Measurements from ENCODE around the gene FBXO33. TPM values are rescaled to one million over a fixed set of nuclear protein-coding genes. Genes with fewer than 3 reads are reported as not detected.
"Not testable (repeated sequence)": the region's sequence is repeated elsewhere in the genome, so short reads cannot be mapped to it uniquely, and the experiment has no call there.

Gene FBXO33
- total RNA-seq, 2 experiments from 2014 or later, result 94.6 to 97.4 TPM

DNA sequence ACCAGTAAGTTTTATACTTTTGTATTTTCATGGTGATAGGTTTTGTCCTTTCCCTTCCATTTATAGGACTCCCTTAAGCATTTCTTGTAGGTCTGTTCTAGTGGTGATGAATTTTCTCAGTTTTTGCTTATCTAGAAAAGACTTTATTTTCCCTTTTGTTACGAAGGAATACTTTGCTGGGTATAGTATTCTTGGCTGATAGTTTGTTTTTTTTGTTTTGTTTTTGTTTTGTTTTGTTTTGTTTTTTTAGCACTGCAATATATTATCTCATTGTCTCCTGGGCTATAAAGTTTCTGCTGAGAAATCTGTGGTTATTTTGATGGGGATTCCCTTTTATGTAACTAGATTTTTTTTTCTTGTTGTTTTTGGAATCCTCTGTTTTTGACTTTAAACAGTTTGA lies 67.7 kb downstream of the FBXO33 start:
- no peaks in the 10 kb centered on the region for H3K27me3 Mint-ChIP-seq
- intact Hi-C loops (cut with DNase I, micrococcal nuclease), result no loop called here
- no peaks in the 10 kb centered on the region for H3K4me1 Mint-ChIP-seq (ENCODE audit: low read depth)
- H3K27me3 ChIP-seq (ENCODE audit: control insufficient read depth in 1 of 2, insufficient read depth in 2 of 2, low read length in 2 of 2), result no peaks in the 10 kb centered on the region
- peaks cover 82% of the 10 kb centered on the region for H3K36me3 Mint-ChIP-seq (ENCODE audit: low read depth)
- H3K27ac Mint-ChIP-seq, result no peak overlapping the region
- H3K4me3 ChIP-seq (ENCODE audit: low read length), result no peak overlapping the region
- ATAC-seq (ENCODE audit: poor library complexity), result no peak
- no peak overlapping the region for H3K27ac ChIP-seq (ENCODE audit: low read depth in 1 of 2, low read length in 2 of 2)
- peaks cover 11% of the 10 kb centered on the region for H3K9me3 Mint-ChIP-seq
- H3K9me3 ChIP-seq (ENCODE audit: control insufficient read depth in 1 of 2, insufficient read depth in 1 of 2, low read length in 2 of 2), result peaks cover 19 to 26% of the 10 kb centered on the region in 2 experiments
- CTCF ChIA-PET, result no interaction called here
- no peaks in the 10 kb centered on the region for H3K4me1 ChIP-seq (ENCODE audit: insufficient read depth, low read length)
- peaks cover 18% of the 10 kb centered on the region for H3K36me3 ChIP-seq (ENCODE audit: insufficient read depth, low read length)
- POLR2A ChIA-PET, result interaction anchor here (0.8 kb wide), 1 partner anchor 250 kb away, joined by 3 read pairs; the partner anchor contains the start of gene GEMIN2
- no peak overlapping the region for H3K4me3 Mint-ChIP-seq
- TF ChIP-seq, protein P1, sequence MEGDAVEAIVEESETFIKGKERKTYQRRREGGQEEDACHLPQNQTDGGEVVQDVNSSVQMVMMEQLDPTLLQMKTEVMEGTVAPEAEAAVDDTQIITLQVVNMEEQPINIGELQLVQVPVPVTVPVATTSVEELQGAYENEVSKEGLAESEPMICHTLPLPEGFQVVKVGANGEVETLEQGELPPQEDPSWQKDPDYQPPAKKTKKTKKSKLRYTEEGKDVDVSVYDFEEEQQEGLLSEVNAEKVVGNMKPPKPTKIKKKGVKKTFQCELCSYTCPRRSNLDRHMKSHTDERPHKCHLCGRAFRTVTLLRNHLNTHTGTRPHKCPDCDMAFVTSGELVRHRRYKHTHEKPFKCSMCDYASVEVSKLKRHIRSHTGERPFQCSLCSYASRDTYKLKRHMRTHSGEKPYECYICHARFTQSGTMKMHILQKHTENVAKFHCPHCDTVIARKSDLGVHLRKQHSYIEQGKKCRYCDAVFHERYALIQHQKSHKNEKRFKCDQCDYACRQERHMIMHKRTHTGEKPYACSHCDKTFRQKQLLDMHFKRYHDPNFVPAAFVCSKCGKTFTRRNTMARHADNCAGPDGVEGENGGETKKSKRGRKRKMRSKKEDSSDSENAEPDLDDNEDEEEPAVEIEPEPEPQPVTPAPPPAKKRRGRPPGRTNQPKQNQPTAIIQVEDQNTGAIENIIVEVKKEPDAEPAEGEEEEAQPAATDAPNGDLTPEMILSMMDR (IDR thresholded peaks at IDR 0.05), result no peak
- no peak for DNase-seq

DNA sequence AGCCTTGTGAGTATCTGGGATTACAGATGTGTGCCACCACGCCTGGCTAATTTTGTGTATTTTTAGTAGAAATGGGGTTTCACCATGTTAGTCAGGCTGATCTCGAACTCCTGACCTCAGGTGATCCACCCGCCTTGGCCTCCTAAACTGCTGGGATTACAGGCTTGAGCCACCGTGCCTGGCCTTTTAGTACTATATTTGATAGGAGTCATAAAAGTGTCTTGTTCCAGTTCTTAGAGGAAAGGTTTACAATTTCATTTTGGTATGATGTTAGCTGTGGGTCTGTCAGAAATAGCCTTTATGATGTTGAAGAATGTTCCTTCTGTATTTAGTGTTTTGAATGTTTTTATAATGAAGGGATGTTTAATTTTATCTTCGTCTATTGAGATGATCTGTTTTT lies 70.7 kb downstream of the FBXO33 start:
- not testable (repeated sequence) for H3K4me1 Mint-ChIP-seq (ENCODE audit: low read depth); H3K27ac Mint-ChIP-seq
- peaks cover 11% of the 10 kb centered on the region for H3K9me3 Mint-ChIP-seq

DNA sequence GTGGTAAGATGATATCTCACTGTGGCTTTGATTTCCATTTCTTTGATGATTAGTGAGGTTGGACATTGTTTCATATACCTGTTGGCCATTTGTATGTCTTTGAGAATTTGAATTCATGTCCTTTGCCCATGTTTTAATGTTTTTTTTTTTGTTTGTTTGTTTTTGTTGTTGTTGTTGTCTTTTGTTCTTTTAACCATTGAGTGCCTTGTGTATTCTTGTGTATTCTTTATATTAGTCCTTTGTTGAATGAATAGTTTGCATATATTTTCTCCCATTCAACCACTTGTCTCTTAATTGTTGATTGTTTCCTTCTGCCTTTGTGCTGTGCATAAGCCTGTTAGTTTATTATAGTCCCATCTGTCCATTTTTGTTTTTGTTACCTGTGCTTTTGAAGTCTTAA lies 71.9 kb downstream of the FBXO33 start:
- intact Hi-C loops (cut with DNase I, micrococcal nuclease), result no loop called here
- Mint-ChIP-seq H3K36me3 (ENCODE audit: low read depth) (peaks cover 96% of the 10 kb centered on the region), H3K27me3 (no peaks in the 10 kb centered on the region), H3K9me3 (peaks cover 11% of the 10 kb centered on the region), H3K4me3 (no peak overlapping the region), H3K4me1 (ENCODE audit: low read depth) (peaks cover 11% of the 10 kb centered on the region), H3K27ac (no peak overlapping the region)
- ATAC-seq (ENCODE audit: poor library complexity) (no peak), DNase-seq (no peak)
- H3K27me3 ChIP-seq (ENCODE audit: control insufficient read depth in 1 of 2, insufficient read depth in 2 of 2, low read length in 2 of 2), result no peaks in the 10 kb centered on the region
- ChIA-PET CTCF (no interaction called here), POLR2A (no interaction called here)
- TF ChIP-seq, protein P1 (IDR thresholded peaks at IDR 0.05), result no peak
- no peaks in the 10 kb centered on the region for H3K4me1 ChIP-seq (ENCODE audit: insufficient read depth, low read length)
- H3K27ac ChIP-seq (ENCODE audit: low read depth in 1 of 2, low read length in 2 of 2), result no peak overlapping the region
- peaks cover 26% of the 10 kb centered on the region for H3K36me3 ChIP-seq (ENCODE audit: insufficient read depth, low read length)
- H3K4me3 ChIP-seq (ENCODE audit: low read length), result no peak overlapping the region
- peaks cover 17 to 24% of the 10 kb centered on the region in 2 experiments for H3K9me3 ChIP-seq (ENCODE audit: control insufficient read depth in 1 of 2, insufficient read depth in 1 of 2, low read length in 2 of 2)

More for the DNA sequence above, 70.7 kb downstream of the FBXO33 start:
- ATAC-seq (ENCODE audit: poor library complexity); H3K27me3 Mint-ChIP-seq; POLR2A ChIA-PET; DNase-seq; H3K27ac ChIP-seq (ENCODE audit: low read depth in 1 of 2, low read length in 2 of 2); CTCF ChIA-PET; intact Hi-C loops (cut with DNase I, micrococcal nuclease); H3K27me3 ChIP-seq (ENCODE audit: control insufficient read depth in 1 of 2, insufficient read depth in 2 of 2, low read length in 2 of 2); H3K4me3 ChIP-seq (ENCODE audit: low read length); H3K4me3 Mint-ChIP-seq; H3K4me1 ChIP-seq (ENCODE audit: insufficient read depth, low read length): not testable (repeated sequence)
- peaks cover 26% of the 10 kb centered on the region for H3K36me3 ChIP-seq (ENCODE audit: insufficient read depth, low read length)
- peaks cover 23 to 26% of the 10 kb centered on the region in 2 experiments for H3K9me3 ChIP-seq (ENCODE audit: control insufficient read depth in 1 of 2, insufficient read depth in 1 of 2, low read length in 2 of 2)
- peaks cover 96% of the 10 kb centered on the region for H3K36me3 Mint-ChIP-seq (ENCODE audit: low read depth)

DNA sequence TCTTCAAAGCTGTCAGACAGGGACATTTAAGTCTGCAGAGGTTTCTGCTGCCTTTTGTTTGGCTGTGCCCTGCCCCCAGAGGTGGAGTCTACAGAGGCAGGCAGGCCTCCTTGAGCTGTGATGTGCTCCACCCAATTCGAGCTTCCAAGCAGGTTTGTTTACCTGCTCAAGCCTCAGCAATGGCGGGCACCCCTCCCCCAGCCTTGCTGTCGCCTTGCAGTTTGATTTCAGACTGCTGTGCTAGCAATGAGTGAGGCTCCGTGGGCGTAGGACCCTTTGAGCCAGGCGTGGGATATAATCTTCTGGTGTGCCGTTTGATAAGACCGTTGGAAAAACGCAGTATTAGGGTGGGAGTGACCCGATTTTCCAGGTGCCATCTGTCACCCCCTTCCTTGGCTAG lies 73.2 kb downstream of the FBXO33 start:
- DNase-seq; H3K4me1 ChIP-seq (ENCODE audit: insufficient read depth, low read length); POLR2A ChIA-PET; intact Hi-C loops (cut with DNase I, micrococcal nuclease); CTCF ChIA-PET; H3K27me3 Mint-ChIP-seq; H3K27ac ChIP-seq (ENCODE audit: low read depth in 1 of 2, low read length in 2 of 2); ATAC-seq (ENCODE audit: poor library complexity); H3K27me3 ChIP-seq (ENCODE audit: control insufficient read depth in 1 of 2, insufficient read depth in 2 of 2, low read length in 2 of 2); H3K4me3 ChIP-seq (ENCODE audit: low read length); H3K27ac Mint-ChIP-seq; H3K4me3 Mint-ChIP-seq: not testable (repeated sequence)
- Mint-ChIP-seq H3K4me1 (ENCODE audit: low read depth) (peaks cover 11% of the 10 kb centered on the region), H3K36me3 (ENCODE audit: low read depth) (peaks cover 93% of the 10 kb centered on the region), H3K9me3 (peaks cover 11% of the 10 kb centered on the region)
- H3K36me3 ChIP-seq (ENCODE audit: insufficient read depth, low read length), result peaks cover 26% of the 10 kb centered on the region
- H3K9me3 ChIP-seq (ENCODE audit: control insufficient read depth in 1 of 2, insufficient read depth in 1 of 2, low read length in 2 of 2), result peaks cover 11 to 12% of the 10 kb centered on the region in 2 experiments
